A673 (cell line): Measurements from ENCODE around the gene HIVEP1.

ENCODE experiments used
- CTCF ChIP-seq: fragments of 300-800, 200-600 bp; sonication (generic); conservative IDR thresholded peaks from 2 replicates; pipeline ENCODE4 v1.5.1; 2017; ENCODE audit warnings: low read depth, mild to moderate bottlenecking, antibody characterized with exemption, low read length, moderate library complexity, mixed read lengths
- EZH2 ChIP-seq: fragments of 200-600 bp; sonication (generic); IDR thresholded peaks from 2 replicates; pipeline ENCODE4 v1.6.1; 2017; ENCODE audit warnings: borderline replicate concordance, low read depth, mild to moderate bottlenecking, mixed read lengths, antibody characterized with exemption, low read length; ENCODE audit not compliant: poor library complexity, severe bottlenecking

GRCh38 chr6:12012038-12012557 lies at the start of gene HIVEP1:
- TF ChIP-seq EZH2 (no peak), CTCF (no peak)
